Measurements from ENCODE around the gene HS6ST1.

HS6ST1 gene

GRCh38 chr2:128360711-128361110 is 42.0 kb upstream of the HS6ST1 start:
- Histone ChIP-seq H3K27me3 (ENCODE audit: insufficient read depth, poor library complexity, severe bottlenecking) (no peaks in the 10 kb centered on the region), H3K4me3 (replicated peaks; ENCODE audit: insufficient read depth, low read length) (no peak overlapping the region), H3K27ac (replicated peaks) (no peak overlapping the region)
- TF ChIP-seq SPI1 (IDR thresholded peaks at IDR 0.05; ENCODE audit: borderline replicate concordance, low read depth) (no peak), POLR2AphosphoS5 (IDR thresholded peaks at IDR 0.05; ENCODE audit: low read depth) (no peak), GABPA (IDR thresholded peaks at IDR 0.05; ENCODE audit: low read depth) (no peak)
- TF ChIP-seq, protein P1, sequence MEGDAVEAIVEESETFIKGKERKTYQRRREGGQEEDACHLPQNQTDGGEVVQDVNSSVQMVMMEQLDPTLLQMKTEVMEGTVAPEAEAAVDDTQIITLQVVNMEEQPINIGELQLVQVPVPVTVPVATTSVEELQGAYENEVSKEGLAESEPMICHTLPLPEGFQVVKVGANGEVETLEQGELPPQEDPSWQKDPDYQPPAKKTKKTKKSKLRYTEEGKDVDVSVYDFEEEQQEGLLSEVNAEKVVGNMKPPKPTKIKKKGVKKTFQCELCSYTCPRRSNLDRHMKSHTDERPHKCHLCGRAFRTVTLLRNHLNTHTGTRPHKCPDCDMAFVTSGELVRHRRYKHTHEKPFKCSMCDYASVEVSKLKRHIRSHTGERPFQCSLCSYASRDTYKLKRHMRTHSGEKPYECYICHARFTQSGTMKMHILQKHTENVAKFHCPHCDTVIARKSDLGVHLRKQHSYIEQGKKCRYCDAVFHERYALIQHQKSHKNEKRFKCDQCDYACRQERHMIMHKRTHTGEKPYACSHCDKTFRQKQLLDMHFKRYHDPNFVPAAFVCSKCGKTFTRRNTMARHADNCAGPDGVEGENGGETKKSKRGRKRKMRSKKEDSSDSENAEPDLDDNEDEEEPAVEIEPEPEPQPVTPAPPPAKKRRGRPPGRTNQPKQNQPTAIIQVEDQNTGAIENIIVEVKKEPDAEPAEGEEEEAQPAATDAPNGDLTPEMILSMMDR (IDR thresholded peaks at IDR 0.05; ENCODE audit: insufficient read depth, low read length): no peak
- TF ChIP-seq, protein P2, sequence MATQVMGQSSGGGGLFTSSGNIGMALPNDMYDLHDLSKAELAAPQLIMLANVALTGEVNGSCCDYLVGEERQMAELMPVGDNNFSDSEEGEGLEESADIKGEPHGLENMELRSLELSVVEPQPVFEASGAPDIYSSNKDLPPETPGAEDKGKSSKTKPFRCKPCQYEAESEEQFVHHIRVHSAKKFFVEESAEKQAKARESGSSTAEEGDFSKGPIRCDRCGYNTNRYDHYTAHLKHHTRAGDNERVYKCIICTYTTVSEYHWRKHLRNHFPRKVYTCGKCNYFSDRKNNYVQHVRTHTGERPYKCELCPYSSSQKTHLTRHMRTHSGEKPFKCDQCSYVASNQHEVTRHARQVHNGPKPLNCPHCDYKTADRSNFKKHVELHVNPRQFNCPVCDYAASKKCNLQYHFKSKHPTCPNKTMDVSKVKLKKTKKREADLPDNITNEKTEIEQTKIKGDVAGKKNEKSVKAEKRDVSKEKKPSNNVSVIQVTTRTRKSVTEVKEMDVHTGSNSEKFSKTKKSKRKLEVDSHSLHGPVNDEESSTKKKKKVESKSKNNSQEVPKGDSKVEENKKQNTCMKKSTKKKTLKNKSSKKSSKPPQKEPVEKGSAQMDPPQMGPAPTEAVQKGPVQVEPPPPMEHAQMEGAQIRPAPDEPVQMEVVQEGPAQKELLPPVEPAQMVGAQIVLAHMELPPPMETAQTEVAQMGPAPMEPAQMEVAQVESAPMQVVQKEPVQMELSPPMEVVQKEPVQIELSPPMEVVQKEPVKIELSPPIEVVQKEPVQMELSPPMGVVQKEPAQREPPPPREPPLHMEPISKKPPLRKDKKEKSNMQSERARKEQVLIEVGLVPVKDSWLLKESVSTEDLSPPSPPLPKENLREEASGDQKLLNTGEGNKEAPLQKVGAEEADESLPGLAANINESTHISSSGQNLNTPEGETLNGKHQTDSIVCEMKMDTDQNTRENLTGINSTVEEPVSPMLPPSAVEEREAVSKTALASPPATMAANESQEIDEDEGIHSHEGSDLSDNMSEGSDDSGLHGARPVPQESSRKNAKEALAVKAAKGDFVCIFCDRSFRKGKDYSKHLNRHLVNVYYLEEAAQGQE (IDR thresholded peaks at IDR 0.05; ENCODE audit: insufficient replicate concordance, low read depth): no peak
- no peak for DNase-seq (ENCODE audit: low read depth in 1 of 2, low spot score in 1 of 2)

- H3K27ac ChIP-seq (replicated peaks): no peak overlapping the region
- no peak for DNase-seq (ENCODE audit: low read depth in 1 of 2, low spot score in 1 of 2)
- H3K4me3 ChIP-seq (replicated peaks; ENCODE audit: insufficient read depth, low read length): no peak overlapping the region
- no peaks in the 10 kb centered on the region for H3K27me3 ChIP-seq (ENCODE audit: insufficient read depth, poor library complexity, severe bottlenecking)
- TF ChIP-seq, protein P1 (IDR thresholded peaks at IDR 0.05; ENCODE audit: insufficient read depth, low read length): no peak
- no peak for TF ChIP-seq GABPA (IDR thresholded peaks at IDR 0.05; ENCODE audit: low read depth)
- no peak for TF ChIP-seq SPI1 (IDR thresholded peaks at IDR 0.05; ENCODE audit: borderline replicate concordance, low read depth)
- no peak for TF ChIP-seq POLR2AphosphoS5 (IDR thresholded peaks at IDR 0.05; ENCODE audit: low read depth)
- TF ChIP-seq, protein P2 (IDR thresholded peaks at IDR 0.05; ENCODE audit: insufficient replicate concordance, low read depth): no peak
These were observed 41.2 kb upstream of the HS6ST1 start for GRCh38 chr2:128359841-128360240.

- DNase-seq (ENCODE audit: low read depth in 1 of 2, low spot score in 1 of 2): no peak
- H3K27ac ChIP-seq (replicated peaks): no peak overlapping the region
- TF ChIP-seq POLR2AphosphoS5 (IDR thresholded peaks at IDR 0.05; ENCODE audit: low read depth) (no peak), GABPA (IDR thresholded peaks at IDR 0.05; ENCODE audit: low read depth) (no peak), SPI1 (IDR thresholded peaks at IDR 0.05; ENCODE audit: borderline replicate concordance, low read depth) (no peak)
- TF ChIP-seq, protein P2 (IDR thresholded peaks at IDR 0.05; ENCODE audit: insufficient replicate concordance, low read depth): no peak
- TF ChIP-seq, protein P1 (IDR thresholded peaks at IDR 0.05; ENCODE audit: insufficient read depth, low read length): no peak
- no peaks in the 10 kb centered on the region for H3K27me3 ChIP-seq (ENCODE audit: insufficient read depth, poor library complexity, severe bottlenecking)
- H3K4me3 ChIP-seq (replicated peaks; ENCODE audit: insufficient read depth, low read length): no peak overlapping the region
These were observed 40.5 kb upstream of the HS6ST1 start for GRCh38 chr2:128358941-128359731.

Measured in HL-60 (cell line).